WTC11 (cell line): ENCODE data around the gene GALNT17. TPM values are rescaled to one million over a fixed set of nuclear protein-coding genes. Genes with fewer than 3 reads are reported as not detected.

Experiments
- ATAC-seq: fragments of 200-7000 bp; cut with Tn5 transposase; 2 replicates; pipeline ENCODE4 v1.10.0; 2021; ENCODE audit warnings: mild to moderate bottlenecking, moderate library complexity
- CTCF ChIA-PET: fragments of 300-600 bp; sonication (Branson Sonifier 250); formaldehyde crosslinking; loops from one replicate; lab custom pipeline; 2021; ENCODE audit warnings: antibody characterized with exemption; lab: Charles Lee
- POLR2A ChIA-PET: fragments of 350-600 bp; sonication (Branson Sonifier 250); formaldehyde crosslinking; loops from one replicate; lab custom pipeline; 2021; ENCODE audit warnings: antibody characterized with exemption; lab: Charles Lee
- DNase-seq: peaks from one replicate; pipeline ENCODE4 v3.0.0; 2021; ENCODE audit warnings: low spot score
- H3K27ac Mint-ChIP-seq: 2 replicates; pipeline ENCODE4 v1.8.0; 2021; ENCODE audit warnings: mixed read lengths
- H3K27me3 Mint-ChIP-seq: 2 replicates; pipeline ENCODE4 v1.8.0; 2021; ENCODE audit warnings: low read depth, mild to moderate bottlenecking, moderate library complexity, mixed read lengths
- H3K36me3 Mint-ChIP-seq: 2 replicates; pipeline ENCODE4 v1.8.0; 2021; ENCODE audit warnings: mixed read lengths
- H3K4me1 Mint-ChIP-seq: 2 replicates; pipeline ENCODE4 v1.8.0; 2022; ENCODE audit warnings: mixed read lengths
- H3K4me3 Mint-ChIP-seq: 2 replicates; pipeline ENCODE4 v1.8.0; 2021; ENCODE audit warnings: mild to moderate bottlenecking, moderate library complexity, mixed read lengths
- H3K9me3 Mint-ChIP-seq: 2 replicates; pipeline ENCODE4 v1.8.0; 2021; ENCODE audit warnings: mixed read lengths
- CREM ChIP-seq: sonication (generic); formaldehyde crosslinking; IDR thresholded peaks from 2 replicates; pipeline ENCODE4 v1.8.1; 2022; ENCODE audit warnings: mild to moderate bottlenecking, missing genetic modification reagents, moderate library complexity
- CTCF ChIP-seq: fragments of 200-600 bp; IDR thresholded peaks from 2 replicates; pipeline ENCODE4 v1.8.0; 2022; ENCODE audit warnings: antibody characterized with exemption
- ERG ChIP-seq: fragments of 250-450 bp; sonication (Bioruptor Pico); IDR thresholded peaks from 2 replicates; pipeline ENCODE4 v1.8.0; 2021; ENCODE audit warnings: mild to moderate bottlenecking
- FOXK1 ChIP-seq: sonication (generic); formaldehyde crosslinking; IDR thresholded peaks from 2 replicates; pipeline ENCODE4 v1.8.0; 2022; ENCODE audit warnings: mild to moderate bottlenecking, moderate library complexity, missing genetic modification reagents
- FOXP1 ChIP-seq: sonication (generic); formaldehyde crosslinking; IDR thresholded peaks from 2 replicates; pipeline ENCODE4 v1.8.0; 2022; ENCODE audit warnings: missing genetic modification reagents, mild to moderate bottlenecking, moderate library complexity, borderline replicate concordance
- GTF2I ChIP-seq: fragments of 250-450 bp; sonication (Bioruptor Pico); conservative IDR thresholded peaks from 2 replicates; pipeline ENCODE4 v1.4.0; 2021; ENCODE audit warnings: mild to moderate bottlenecking
- KAT7 ChIP-seq: sonication (generic); formaldehyde crosslinking; IDR thresholded peaks from 2 replicates; pipeline ENCODE4 v1.8.1; 2023; ENCODE audit warnings: missing genetic modification reagents, mild to moderate bottlenecking, borderline replicate concordance
- MXD4 ChIP-seq: fragments of 250-450 bp; sonication (Bioruptor Pico); IDR thresholded peaks from 2 replicates; pipeline ENCODE4 v1.8.0; 2021; ENCODE audit warnings: mild to moderate bottlenecking, moderate library complexity, borderline replicate concordance
- NR1H2 ChIP-seq: sonication (generic); formaldehyde crosslinking; IDR thresholded peaks from 2 replicates; pipeline ENCODE4 v1.9.0; 2021; ENCODE audit warnings: mild to moderate bottlenecking, moderate library complexity, missing genetic modification reagents
- NR3C1 ChIP-seq: sonication (generic); formaldehyde crosslinking; conservative IDR thresholded peaks from 2 replicates; pipeline ENCODE4 v1.8.1; 2023; ENCODE audit warnings: low read depth, mild to moderate bottlenecking, missing genetic modification reagents
- OVOL2 ChIP-seq: fragments of 250-450 bp; sonication (Bioruptor Pico); IDR thresholded peaks from 2 replicates; pipeline ENCODE4 v1.9.0; 2021; ENCODE audit warnings: mild to moderate bottlenecking, borderline replicate concordance
- RORB ChIP-seq: fragments of 250-450 bp; sonication (Bioruptor Pico); IDR thresholded peaks from 2 replicates; pipeline ENCODE4 v1.9.0; 2021; ENCODE audit warnings: mild to moderate bottlenecking
- SMAD4 ChIP-seq: sonication (generic); formaldehyde crosslinking; IDR thresholded peaks from 2 replicates; pipeline ENCODE4 v1.8.0; 2022; ENCODE audit warnings: mild to moderate bottlenecking, missing genetic modification reagents
- SOX15 ChIP-seq: fragments of 250-450 bp; sonication (Bioruptor Pico); IDR thresholded peaks from 2 replicates; pipeline ENCODE4 v1.9.0; 2021; ENCODE audit warnings: mild to moderate bottlenecking
- TCF7 ChIP-seq: sonication (generic); formaldehyde crosslinking; IDR thresholded peaks from 2 replicates; pipeline ENCODE4 v1.8.0; 2022; ENCODE audit warnings: mild to moderate bottlenecking, low read depth, missing genetic modification reagents, moderate library complexity
- TEAD4 ChIP-seq: sonication (generic); formaldehyde crosslinking; IDR thresholded peaks from 2 replicates; pipeline ENCODE4 v1.8.0; 2022; ENCODE audit warnings: mild to moderate bottlenecking, missing genetic modification reagents
- TP53 ChIP-seq: sonication (generic); formaldehyde crosslinking; IDR thresholded peaks from 2 replicates; pipeline ENCODE4 v1.8.1; 2023; ENCODE audit warnings: mild to moderate bottlenecking, missing genetic modification reagents
- ZBTB21 ChIP-seq: sonication (generic); formaldehyde crosslinking; IDR thresholded peaks from 2 replicates; pipeline ENCODE4 v1.8.1; 2023; ENCODE audit warnings: mild to moderate bottlenecking, missing genetic modification reagents, borderline replicate concordance
- ZNF138 ChIP-seq: sonication (generic); formaldehyde crosslinking; conservative IDR thresholded peaks from 2 replicates; pipeline ENCODE4 v1.8.1; 2022; ENCODE audit warnings: mild to moderate bottlenecking, moderate library complexity, missing genetic modification reagents
- ZNF423 ChIP-seq: fragments of 250-450 bp; sonication (Bioruptor Pico); IDR thresholded peaks from 2 replicates; pipeline ENCODE4 v2.1.2; 2022; ENCODE audit warnings: mild to moderate bottlenecking, moderate library complexity
- total RNA-seq: library from RNA; stranded (reverse); gene quantifications from 3 replicates; pipeline ENCODE4 v1.2.3, GENCODE V29; 2021
- TF ChIP-seq, protein P1 (sequence below): sonication (generic); formaldehyde crosslinking; IDR thresholded peaks from 2 replicates; pipeline ENCODE4 v1.8.1; 2022; ENCODE audit warnings: low read depth, missing genetic modification reagents, borderline replicate concordance
- TF ChIP-seq, protein P2 (sequence below): sonication (generic); formaldehyde crosslinking; IDR thresholded peaks from 2 replicates; pipeline ENCODE4 v1.8.1; 2023; ENCODE audit warnings: mild to moderate bottlenecking, missing genetic modification reagents, borderline replicate concordance
- TF ChIP-seq, protein P3 (sequence below): sonication (generic); formaldehyde crosslinking; IDR thresholded peaks from 2 replicates; pipeline ENCODE4 v1.8.0; 2022; ENCODE audit warnings: mild to moderate bottlenecking, missing genetic modification reagents
- TF ChIP-seq, protein P4 (sequence below): sonication (generic); formaldehyde crosslinking; IDR thresholded peaks from 2 replicates; pipeline ENCODE4 v1.8.0; 2023; ENCODE audit warnings: missing genetic modification reagents

The GALNT17 gene
- total RNA-seq, 1 experiment from 2014 or later = 61.1 TPM

DNA sequence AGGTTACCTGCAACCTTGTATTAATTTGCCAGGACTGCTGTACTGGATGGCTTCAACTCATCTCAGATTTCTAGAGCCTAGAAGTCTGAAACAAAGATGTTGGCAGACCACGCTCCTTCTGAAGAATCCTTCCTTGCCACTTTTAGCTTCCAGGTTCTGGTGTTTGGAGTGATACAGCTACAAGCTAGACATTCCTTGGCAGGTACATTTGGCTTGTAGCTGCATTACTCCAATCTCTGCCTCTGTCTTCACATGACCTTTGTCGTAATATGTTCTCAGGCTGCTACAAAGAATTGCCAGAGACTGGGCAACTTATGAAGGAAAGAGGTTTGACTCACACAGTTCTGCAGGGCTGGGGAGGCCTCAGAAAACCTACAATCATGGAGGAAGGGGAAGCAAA is 146.3 kb downstream of the GALNT17 start:
- H3K27ac Mint-ChIP-seq = no peak overlapping the region

GRCh38 chr7:71281261-71281660 is 149.3 kb downstream of the GALNT17 start:
- no peak for ATAC-seq
- CTCF ChIA-PET = no interaction called here

More for the DNA sequence above, 146.3 kb downstream of the GALNT17 start:
- ChIA-PET CTCF (no interaction called here), POLR2A (no interaction called here)
- no peak for TF ChIP-seq ZBTB21 (CRISPR knock-in tag)
- TF ChIP-seq, protein P1, sequence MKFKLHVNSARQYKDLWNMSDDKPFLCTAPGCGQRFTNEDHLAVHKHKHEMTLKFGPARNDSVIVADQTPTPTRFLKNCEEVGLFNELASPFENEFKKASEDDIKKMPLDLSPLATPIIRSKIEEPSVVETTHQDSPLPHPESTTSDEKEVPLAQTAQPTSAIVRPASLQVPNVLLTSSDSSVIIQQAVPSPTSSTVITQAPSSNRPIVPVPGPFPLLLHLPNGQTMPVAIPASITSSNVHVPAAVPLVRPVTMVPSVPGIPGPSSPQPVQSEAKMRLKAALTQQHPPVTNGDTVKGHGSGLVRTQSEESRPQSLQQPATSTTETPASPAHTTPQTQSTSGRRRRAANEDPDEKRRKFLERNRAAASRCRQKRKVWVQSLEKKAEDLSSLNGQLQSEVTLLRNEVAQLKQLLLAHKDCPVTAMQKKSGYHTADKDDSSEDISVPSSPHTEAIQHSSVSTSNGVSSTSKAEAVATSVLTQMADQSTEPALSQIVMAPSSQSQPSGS (CRISPR knock-in tag) = no peak
- no peak for TF ChIP-seq TP53
- TF ChIP-seq ZNF138 (CRISPR knock-in tag) = no peak
- TF ChIP-seq NR3C1 (CRISPR knock-in tag) = no peak
- no peak for TF ChIP-seq FOXP1 (CRISPR knock-in tag)
- TF ChIP-seq, protein P2, sequence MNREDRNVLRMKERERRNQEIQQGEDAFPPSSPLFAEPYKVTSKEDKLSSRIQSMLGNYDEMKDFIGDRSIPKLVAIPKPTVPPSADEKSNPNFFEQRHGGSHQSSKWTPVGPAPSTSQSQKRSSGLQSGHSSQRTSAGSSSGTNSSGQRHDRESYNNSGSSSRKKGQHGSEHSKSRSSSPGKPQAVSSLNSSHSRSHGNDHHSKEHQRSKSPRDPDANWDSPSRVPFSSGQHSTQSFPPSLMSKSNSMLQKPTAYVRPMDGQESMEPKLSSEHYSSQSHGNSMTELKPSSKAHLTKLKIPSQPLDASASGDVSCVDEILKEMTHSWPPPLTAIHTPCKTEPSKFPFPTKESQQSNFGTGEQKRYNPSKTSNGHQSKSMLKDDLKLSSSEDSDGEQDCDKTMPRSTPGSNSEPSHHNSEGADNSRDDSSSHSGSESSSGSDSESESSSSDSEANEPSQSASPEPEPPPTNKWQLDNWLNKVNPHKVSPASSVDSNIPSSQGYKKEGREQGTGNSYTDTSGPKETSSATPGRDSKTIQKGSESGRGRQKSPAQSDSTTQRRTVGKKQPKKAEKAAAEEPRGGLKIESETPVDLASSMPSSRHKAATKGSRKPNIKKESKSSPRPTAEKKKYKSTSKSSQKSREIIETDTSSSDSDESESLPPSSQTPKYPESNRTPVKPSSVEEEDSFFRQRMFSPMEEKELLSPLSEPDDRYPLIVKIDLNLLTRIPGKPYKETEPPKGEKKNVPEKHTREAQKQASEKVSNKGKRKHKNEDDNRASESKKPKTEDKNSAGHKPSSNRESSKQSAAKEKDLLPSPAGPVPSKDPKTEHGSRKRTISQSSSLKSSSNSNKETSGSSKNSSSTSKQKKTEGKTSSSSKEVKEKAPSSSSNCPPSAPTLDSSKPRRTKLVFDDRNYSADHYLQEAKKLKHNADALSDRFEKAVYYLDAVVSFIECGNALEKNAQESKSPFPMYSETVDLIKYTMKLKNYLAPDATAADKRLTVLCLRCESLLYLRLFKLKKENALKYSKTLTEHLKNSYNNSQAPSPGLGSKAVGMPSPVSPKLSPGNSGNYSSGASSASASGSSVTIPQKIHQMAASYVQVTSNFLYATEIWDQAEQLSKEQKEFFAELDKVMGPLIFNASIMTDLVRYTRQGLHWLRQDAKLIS (CRISPR knock-in tag) = no peak
- TF ChIP-seq FOXK1 (CRISPR knock-in tag) = no peak
- TF ChIP-seq CTCF = no peak
- TF ChIP-seq, protein P3, sequence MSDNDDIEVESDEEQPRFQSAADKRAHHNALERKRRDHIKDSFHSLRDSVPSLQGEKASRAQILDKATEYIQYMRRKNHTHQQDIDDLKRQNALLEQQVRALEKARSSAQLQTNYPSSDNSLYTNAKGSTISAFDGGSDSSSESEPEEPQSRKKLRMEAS (CRISPR knock-in tag) = no peak
- no peak for TF ChIP-seq ERG
- no peak for TF ChIP-seq TCF7 (CRISPR knock-in tag)
- no peak for TF ChIP-seq CREM (CRISPR knock-in tag)
- no peak for TF ChIP-seq ZNF423
- Mint-ChIP-seq H3K36me3 (peaks cover 13% of the 10 kb centered on the region; the same call in 1 of the 2 replicates), H3K4me1 (peaks cover 37% of the 10 kb centered on the region), H3K4me3 (no peak overlapping the region), H3K27me3 (no peaks in the 10 kb centered on the region), H3K9me3 (peaks cover 9% of the 10 kb centered on the region)
- ATAC-seq = no peak
- DNase-seq = no peak

More at GRCh38 chr7:71281261-71281660, 149.3 kb downstream of the GALNT17 start:
- H3K27me3 Mint-ChIP-seq = no peaks in the 10 kb centered on the region
- H3K9me3 Mint-ChIP-seq = peaks cover 4% of the 10 kb centered on the region; the same call in 1 of the 2 replicates
- H3K36me3 Mint-ChIP-seq = peaks cover 12% of the 10 kb centered on the region; the same call in 1 of the 2 replicates
- DNase-seq = no peak
- H3K4me1 Mint-ChIP-seq = peaks cover 56% of the 10 kb centered on the region
- no peak overlapping the region for H3K27ac Mint-ChIP-seq
- POLR2A ChIA-PET = no interaction called here
- H3K4me3 Mint-ChIP-seq = no peak overlapping the region
- TF ChIP-seq GTF2I (CRISPR knock-in tag) = no peak
- TF ChIP-seq RORB (CRISPR knock-in tag) = no peak
- no peak for TF ChIP-seq MXD4
- no peak for TF ChIP-seq KAT7 (CRISPR knock-in tag)
- no peak for TF ChIP-seq TCF7 (CRISPR knock-in tag)
- TF ChIP-seq, protein P4, sequence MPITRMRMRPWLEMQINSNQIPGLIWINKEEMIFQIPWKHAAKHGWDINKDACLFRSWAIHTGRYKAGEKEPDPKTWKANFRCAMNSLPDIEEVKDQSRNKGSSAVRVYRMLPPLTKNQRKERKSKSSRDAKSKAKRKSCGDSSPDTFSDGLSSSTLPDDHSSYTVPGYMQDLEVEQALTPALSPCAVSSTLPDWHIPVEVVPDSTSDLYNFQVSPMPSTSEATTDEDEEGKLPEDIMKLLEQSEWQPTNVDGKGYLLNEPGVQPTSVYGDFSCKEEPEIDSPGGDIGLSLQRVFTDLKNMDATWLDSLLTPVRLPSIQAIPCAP (CRISPR knock-in tag) = no peak
- TF ChIP-seq SOX15 (CRISPR knock-in tag) = no peak
- no peak for TF ChIP-seq SMAD4
- TF ChIP-seq NR1H2 (CRISPR knock-in tag) = no peak
- no peak for TF ChIP-seq OVOL2 (CRISPR knock-in tag)
- TF ChIP-seq TEAD4 (CRISPR knock-in tag) = no peak
